ENCODE results near the gene DNTT.
A peak's percentile ranks its signal among the peaks of the same experiment; 100 is the strongest.

DNTT gene

DNA sequence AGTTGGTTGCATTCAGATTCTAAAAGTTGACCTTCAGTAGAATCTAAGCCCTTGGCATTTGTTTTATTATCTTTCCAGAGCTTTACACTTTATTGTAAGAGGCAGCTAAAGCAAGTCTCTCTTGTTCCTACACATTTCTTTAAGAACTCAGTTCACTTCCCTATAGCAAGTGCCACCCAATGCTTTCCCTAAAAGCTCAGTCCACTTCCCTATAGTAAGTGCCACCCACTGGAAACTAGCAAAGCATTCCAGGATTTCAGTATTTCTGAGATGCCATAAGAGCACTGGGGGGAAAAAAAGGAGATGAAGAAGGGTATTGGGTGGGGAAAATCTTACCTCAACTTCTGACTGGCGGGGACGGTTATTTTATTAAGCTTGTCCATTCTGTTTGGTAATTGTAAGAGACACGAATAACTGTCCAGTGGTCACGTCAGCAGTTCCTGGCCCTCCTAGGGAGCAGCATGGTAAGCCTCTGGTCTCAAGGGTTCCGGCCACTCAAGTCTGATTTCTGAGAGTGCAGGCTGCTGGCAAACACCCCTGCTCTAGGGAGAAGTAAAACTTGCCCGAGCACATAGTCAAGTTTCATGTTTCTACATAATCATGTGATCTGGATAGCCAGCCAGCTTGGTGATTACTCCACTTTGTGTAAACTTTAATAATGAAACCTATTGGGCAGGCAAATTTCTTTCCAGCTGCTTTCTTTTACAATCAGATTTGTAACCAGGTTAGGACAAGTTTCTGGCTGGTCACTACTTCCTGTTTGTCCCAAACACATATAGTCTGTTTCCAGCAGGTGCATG, 33.0 kb upstream of the DNTT start, which contains the start of gene BLNK:
Gene BLNK, minus strand, starts transcription at position 554 of the 800 bp plus-strand sequence. Its CDS starts 171 bp downstream, at position 383.
- POLR2A ChIA-PET = interaction anchor here (0.7 kb wide), 1 partner anchor 41 kb away, joined by 3 read pairs; no protein-coding TSS in a partner anchor
- CTCF ChIA-PET = interaction anchor here (0.6 to 2.1 kb wide), 4 partner anchors 42 to 648 kb away, joined by 3 to 6 read pairs (median 4); no protein-coding TSS in a partner anchor
- DNase-seq (ENCODE audit: extremely low spot score) = peak; percentile 28
- TF ChIP-seq NFRKB (IDR thresholded peaks at IDR 0.05) = no peak
- no peak for TF ChIP-seq HDGF (IDR thresholded peaks at IDR 0.05; ENCODE audit: borderline replicate concordance)
- TF ChIP-seq ELF4 (IDR thresholded peaks at IDR 0.05) = no peak
- no peak for TF ChIP-seq ZNF384 (IDR thresholded peaks at IDR 0.05)
- no peak for TF ChIP-seq BHLHE40 (IDR thresholded peaks at IDR 0.05; ENCODE audit: borderline replicate concordance)
- no peak for TF ChIP-seq SP1 (IDR thresholded peaks at IDR 0.05)
- TF ChIP-seq, protein P1, sequence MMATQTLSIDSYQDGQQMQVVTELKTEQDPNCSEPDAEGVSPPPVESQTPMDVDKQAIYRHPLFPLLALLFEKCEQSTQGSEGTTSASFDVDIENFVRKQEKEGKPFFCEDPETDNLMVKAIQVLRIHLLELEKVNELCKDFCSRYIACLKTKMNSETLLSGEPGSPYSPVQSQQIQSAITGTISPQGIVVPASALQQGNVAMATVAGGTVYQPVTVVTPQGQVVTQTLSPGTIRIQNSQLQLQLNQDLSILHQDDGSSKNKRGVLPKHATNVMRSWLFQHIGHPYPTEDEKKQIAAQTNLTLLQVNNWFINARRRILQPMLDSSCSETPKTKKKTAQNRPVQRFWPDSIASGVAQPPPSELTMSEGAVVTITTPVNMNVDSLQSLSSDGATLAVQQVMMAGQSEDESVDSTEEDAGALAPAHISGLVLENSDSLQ (IDR thresholded peaks at IDR 0.05) = no peak
- no peak for TF ChIP-seq L3MBTL2 (conservative IDR thresholded peaks at IDR 0.05)
- no peak for TF ChIP-seq CTBP1 (IDR thresholded peaks at IDR 0.05; ENCODE audit: borderline replicate concordance)
- TF ChIP-seq FOXK2 (IDR thresholded peaks at IDR 0.05) = no peak
- no peak for TF ChIP-seq TARDBP (IDR thresholded peaks at IDR 0.05)
- no peak for TF ChIP-seq LEF1 (IDR thresholded peaks at IDR 0.05; ENCODE audit: borderline replicate concordance)
- TF ChIP-seq ARNT (IDR thresholded peaks at IDR 0.05) = no peak
- no peak for TF ChIP-seq FOXM1 (IDR thresholded peaks at IDR 0.05; ENCODE audit: borderline replicate concordance)

DNA sequence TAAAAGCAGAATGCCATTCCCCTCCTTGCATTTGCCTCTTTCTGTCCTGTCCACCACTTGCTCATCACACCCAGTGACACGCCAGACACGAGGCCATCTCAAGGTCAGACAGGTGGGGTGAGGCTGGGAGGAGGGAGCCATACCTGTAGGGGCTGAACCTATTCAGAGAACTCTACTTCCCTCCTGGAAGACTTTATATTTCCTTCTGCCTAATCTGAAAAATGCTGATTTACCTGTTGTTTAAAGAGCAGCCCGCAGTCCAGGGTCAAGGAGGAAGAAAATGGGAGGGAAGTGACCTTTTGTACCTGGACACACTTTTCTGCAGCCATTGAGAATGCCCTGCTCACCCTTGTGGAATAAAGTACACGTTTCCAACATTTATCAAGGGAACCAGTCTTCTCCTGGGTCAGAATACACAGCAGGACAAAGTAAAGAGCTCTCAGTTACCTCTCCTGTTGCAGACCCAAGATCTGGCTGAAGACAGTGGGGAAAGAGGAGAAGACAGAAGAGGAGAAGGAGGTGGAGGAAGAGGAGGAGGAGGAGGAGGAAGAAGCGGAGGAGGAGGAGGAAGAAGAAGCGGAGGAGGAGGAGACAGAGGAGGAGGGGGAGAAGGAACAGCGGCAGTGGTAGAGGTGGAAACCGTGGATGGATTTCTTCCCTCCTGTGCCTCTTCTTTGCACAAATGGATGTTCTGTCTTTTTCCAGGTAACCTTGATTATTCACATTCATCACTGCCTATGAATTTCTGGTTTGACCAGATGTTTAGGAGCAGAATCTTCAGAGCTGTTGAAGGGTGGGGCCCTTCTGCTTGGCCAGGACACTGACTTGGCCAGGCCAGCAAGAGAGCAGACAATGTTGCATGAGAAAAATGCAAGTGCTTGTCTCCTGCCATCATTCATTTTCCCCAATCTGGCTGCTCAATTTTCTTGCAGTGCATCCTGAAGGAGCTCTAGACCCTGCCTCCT, 31.6 kb upstream of the DNTT start:
- no peak for DNase-seq (ENCODE audit: extremely low spot score)
- CTCF ChIA-PET = interaction anchor here (2.1 kb wide), 1 partner anchor 43 kb away, joined by 6 read pairs; no protein-coding TSS in a partner anchor
- POLR2A ChIA-PET = interaction anchor here (1.0 kb wide), 1 partner anchor 43 kb away, joined by 3 read pairs; no protein-coding TSS in a partner anchor
- no peak for TF ChIP-seq ARNT (IDR thresholded peaks at IDR 0.05)
- no peak for TF ChIP-seq BHLHE40 (IDR thresholded peaks at IDR 0.05; ENCODE audit: borderline replicate concordance)
- TF ChIP-seq L3MBTL2 (conservative IDR thresholded peaks at IDR 0.05) = no peak
- TF ChIP-seq LEF1 (IDR thresholded peaks at IDR 0.05; ENCODE audit: borderline replicate concordance) = no peak
- no peak for TF ChIP-seq NFRKB (IDR thresholded peaks at IDR 0.05)
- no peak for TF ChIP-seq HDGF (IDR thresholded peaks at IDR 0.05; ENCODE audit: borderline replicate concordance)

GRCh38 chr10:96275685-96276418, 28.4 kb upstream of the DNTT start:
- CTCF ChIA-PET = no interaction called here
- POLR2A ChIA-PET = no interaction called here
- DNase-seq (ENCODE audit: extremely low spot score) = no peak
- TF ChIP-seq FOXM1 (IDR thresholded peaks at IDR 0.05; ENCODE audit: borderline replicate concordance) = no peak
- no peak for TF ChIP-seq ARNT (IDR thresholded peaks at IDR 0.05)
- TF ChIP-seq SUZ12 (IDR thresholded peaks at IDR 0.05) = no peak
- no peak for TF ChIP-seq ZNF384 (IDR thresholded peaks at IDR 0.05)
- no peak for TF ChIP-seq LEF1 (IDR thresholded peaks at IDR 0.05; ENCODE audit: borderline replicate concordance)
- no peak for TF ChIP-seq HDGF (IDR thresholded peaks at IDR 0.05; ENCODE audit: borderline replicate concordance)
- no peak for TF ChIP-seq BHLHE40 (IDR thresholded peaks at IDR 0.05; ENCODE audit: borderline replicate concordance)
- no peak for TF ChIP-seq SP1 (IDR thresholded peaks at IDR 0.05)
- no peak for TF ChIP-seq FOXK2 (IDR thresholded peaks at IDR 0.05)
- TF ChIP-seq, protein P1 (IDR thresholded peaks at IDR 0.05) = no peak
- no peak for TF ChIP-seq ELF4 (IDR thresholded peaks at IDR 0.05)
- no peak for TF ChIP-seq NFRKB (IDR thresholded peaks at IDR 0.05)
- no peak for TF ChIP-seq L3MBTL2 (conservative IDR thresholded peaks at IDR 0.05)
- TF ChIP-seq FOXA1 (IDR thresholded peaks at IDR 0.05) = no peak
- no peak for TF ChIP-seq CTBP1 (IDR thresholded peaks at IDR 0.05; ENCODE audit: borderline replicate concordance)
- TF ChIP-seq TARDBP (IDR thresholded peaks at IDR 0.05) = no peak

GRCh38 chr10:96276426-96276825, 27.8 kb upstream of the DNTT start:
- CTCF ChIA-PET = no interaction called here
- DNase-seq (ENCODE audit: extremely low spot score) = no peak
- TF ChIP-seq SUZ12 (IDR thresholded peaks at IDR 0.05) (no peak), SP1 (IDR thresholded peaks at IDR 0.05) (no peak), FOXM1 (IDR thresholded peaks at IDR 0.05; ENCODE audit: borderline replicate concordance) (no peak), FOXA1 (IDR thresholded peaks at IDR 0.05) (no peak), ZNF384 (IDR thresholded peaks at IDR 0.05) (no peak), ARNT (IDR thresholded peaks at IDR 0.05) (no peak), HDGF (IDR thresholded peaks at IDR 0.05; ENCODE audit: borderline replicate concordance) (no peak), BHLHE40 (IDR thresholded peaks at IDR 0.05; ENCODE audit: borderline replicate concordance) (no peak), FOXK2 (IDR thresholded peaks at IDR 0.05) (no peak), ELF4 (IDR thresholded peaks at IDR 0.05) (no peak), LEF1 (IDR thresholded peaks at IDR 0.05; ENCODE audit: borderline replicate concordance) (no peak)
- TF ChIP-seq, protein P1 (IDR thresholded peaks at IDR 0.05) = no peak
- POLR2A ChIA-PET = no interaction called here

All from HEK293T (cell line).